ENCODE data around the gene FLAD1. TPM values are rescaled to one million over a fixed set of nuclear protein-coding genes. Genes with fewer than 3 reads are reported as not detected.

Gene FLAD1
- total and polyA plus RNA-seq, 4 donors, result 10.9 to 37.0 (median 30.6) TPM

- Histone ChIP-seq H3K36me3 (ENCODE audit: control insufficient read depth in 4 of 4, insufficient read depth in 4 of 4, low read length in 4 of 4) (peaks cover 15 to 37% (median 27%) of the 10 kb centered on the region in 4 donors), H3K27me3 (ENCODE audit: control insufficient read depth in 3 of 3, insufficient read depth in 3 of 3, low read length in 2 of 3) (no peaks in the 10 kb centered on the region), H3K9me3 (ENCODE audit: control insufficient read depth in 4 of 4, insufficient read depth in 3 of 4, low read length in 3 of 4) (no peaks in the 10 kb centered on the region), H3K4me1 (ENCODE audit: control insufficient read depth in 5 of 5, insufficient read depth in 5 of 5, low read length in 5 of 5) (peaks cover 0 to 51% (median 22%) of the 10 kb centered on the region in 5 donors), H3K4me3 (peak overlapping the region; percentile 29), H3K9ac (ENCODE audit: insufficient read depth in 1 of 2, low read length in 2 of 2) (peak overlapping the region; percentile 14 to 41), H3K27ac (ENCODE audit: low read depth in 1 of 2, low read length in 1 of 2) (peak overlapping the region; percentile 94 to 96)
- 37 to 42% methylated on average over 19 to 22 of the region's 22 CpGs for WGBS, 2 donors
- no peak for ATAC-seq (ENCODE audit: insufficient read depth, low FRiP score)
- DNase-seq, result peak; percentile 27 to 54 (median 32)
- TF ChIP-seq CTCF (IDR thresholded peaks at IDR 0.05; ENCODE audit: control extremely low read depth, extremely low read depth), result no peak
Observed at GRCh38 chr1:154969860-154970452, 13.2 kb upstream of the FLAD1 start.

GRCh38 chr1:154970631-154971340 is 12.4 kb upstream of the FLAD1 start, which contains the start of gene SHC1:
TSS of gene SHC1 (minus strand) at chr1:154970747. CDS start at chr1:154970526, 221 bp downstream.
- 14 to 21% methylated on average over 15 of the region's 15 CpGs for whole genome bisulfite sequencing, 2 donors
- peaks cover 0 to 52% (median 22%) of the 10 kb centered on the region in 5 donors for H3K4me1 ChIP-seq (ENCODE audit: control insufficient read depth in 5 of 5, insufficient read depth in 5 of 5, low read length in 5 of 5)

GRCh38 chr1:154971341-154971998 is 11.7 kb upstream of the FLAD1 start:
- WGBS, 2 donors, result 33 to 60% methylated on average over 10 of the region's 10 CpGs
- ATAC-seq (ENCODE audit: insufficient read depth, low FRiP score) (no peak), DNase-seq (no peak)
- H3K36me3 ChIP-seq (ENCODE audit: control insufficient read depth in 4 of 4, insufficient read depth in 4 of 4, low read length in 4 of 4), result peaks cover 8 to 23% (median 17%) of the 10 kb centered on the region in 4 donors
- H3K4me3 ChIP-seq, result no peak overlapping the region
- H3K27me3 ChIP-seq (ENCODE audit: control insufficient read depth in 3 of 3, insufficient read depth in 3 of 3, low read length in 2 of 3), result no peaks in the 10 kb centered on the region
- peaks cover 5 to 59% (median 27%) of the 10 kb centered on the region in 5 donors for H3K4me1 ChIP-seq (ENCODE audit: control insufficient read depth in 5 of 5, insufficient read depth in 5 of 5, low read length in 5 of 5)
- H3K9me3 ChIP-seq (ENCODE audit: control insufficient read depth in 4 of 4, insufficient read depth in 3 of 4, low read length in 3 of 4), result no peaks in the 10 kb centered on the region
- peak overlapping the region in 1 of 2 donors; percentile 69 for H3K9ac ChIP-seq (ENCODE audit: insufficient read depth in 1 of 2, low read length in 2 of 2)
- TF ChIP-seq CTCF (IDR thresholded peaks at IDR 0.05; ENCODE audit: control extremely low read depth, extremely low read depth), result no peak
- peak overlapping the region; percentile 94 to 96 for H3K27ac ChIP-seq (ENCODE audit: low read depth in 1 of 2, low read length in 1 of 2)

More at GRCh38 chr1:154970631-154971340, 12.4 kb upstream of the FLAD1 start, which contains the start of gene SHC1:
- DNase-seq, result peak; percentile 94 to 97 (median 97)
- peak; percentile 37 for ATAC-seq (ENCODE audit: insufficient read depth, low FRiP score)
- no peaks in the 10 kb centered on the region for H3K27me3 ChIP-seq (ENCODE audit: control insufficient read depth in 3 of 3, insufficient read depth in 3 of 3, low read length in 2 of 3)
- H3K36me3 ChIP-seq (ENCODE audit: control insufficient read depth in 4 of 4, insufficient read depth in 4 of 4, low read length in 4 of 4), result peaks cover 10 to 30% (median 21%) of the 10 kb centered on the region in 4 donors
- peak within 1 kb of the TSS; percentile 29 for H3K4me3 ChIP-seq
- peak within 1 kb of the TSS; percentile 41 to 69 for H3K9ac ChIP-seq (ENCODE audit: insufficient read depth in 1 of 2, low read length in 2 of 2)
- no peak for TF ChIP-seq CTCF (IDR thresholded peaks at IDR 0.05; ENCODE audit: control extremely low read depth, extremely low read depth)
- peak within 1 kb of the TSS; percentile 94 to 96 for H3K27ac ChIP-seq (ENCODE audit: low read depth in 1 of 2, low read length in 1 of 2)
- H3K9me3 ChIP-seq (ENCODE audit: control insufficient read depth in 4 of 4, insufficient read depth in 3 of 4, low read length in 3 of 4), result no peaks in the 10 kb centered on the region
